ELF-1 (cell line): ENCODE measurements around the gene HMCN2.
"Not testable (repeated sequence)": the region's sequence is repeated elsewhere in the genome, so short reads cannot be mapped to it uniquely, and the experiment has no call there.

Experiments
- DNase-seq: peaks from one replicate; pipeline ENCODE4 v3.0.0-alpha.2; 2016; ENCODE audit warnings: low read depth, low spot score

The HMCN2 gene

GRCh38 chr9:130431536-130432303 lies 166.2 kb downstream of the HMCN2 start:
- DNase-seq = no peak

GRCh38 chr9:130432362-130432761 lies 166.8 kb downstream of the HMCN2 start:
- DNase-seq = no peak

- peak; percentile 55 for DNase-seq
Measured at GRCh38 chr9:130432796-130433167, 167.2 kb downstream of the HMCN2 start.

- DNase-seq = peak; percentile 76
Measured at GRCh38 chr9:130433168-130433946, 167.8 kb downstream of the HMCN2 start.

GRCh38 chr9:130433947-130434262 lies 168.3 kb downstream of the HMCN2 start:
- DNase-seq = no peak

- DNase-seq = not testable (repeated sequence)
Measured at GRCh38 chr9:130434656-130435055, 169.1 kb downstream of the HMCN2 start.

GRCh38 chr9:130437011-130437789 lies 171.6 kb downstream of the HMCN2 start:
- DNase-seq = no peak

GRCh38 chr9:130438382-130438981 lies 172.9 kb downstream of the HMCN2 start:
- DNase-seq = no peak

GRCh38 chr9:130441031-130441430 lies 175.5 kb downstream of the HMCN2 start:
- DNase-seq = no peak

GRCh38 chr9:130442746-130443455 lies 177.3 kb downstream of the HMCN2 start:
- no peak for DNase-seq

GRCh38 chr9:130443456-130443801 lies 177.9 kb downstream of the HMCN2 start:
- DNase-seq = no peak

- DNase-seq = peak; percentile 44
Measured at GRCh38 chr9:130443840-130444492, 178.4 kb downstream of the HMCN2 start.

- peak; percentile 59 for DNase-seq
Measured at GRCh38 chr9:130444565-130445221, 179.1 kb downstream of the HMCN2 start, which contains the start of gene ASS1. ASS1 (plus strand) TSS chr9:130444961; CDS start chr9:130452229, 7,268 bp downstream.

- peak; percentile 46 for DNase-seq
Measured at GRCh38 chr9:130445268-130445983, 179.9 kb downstream of the HMCN2 start.

- peak; percentile 75 for DNase-seq
Measured at GRCh38 chr9:130446101-130446861, 180.7 kb downstream of the HMCN2 start.

GRCh38 chr9:130447193-130447816 lies 181.7 kb downstream of the HMCN2 start:
- DNase-seq = no peak

GRCh38 chr9:130448035-130448624 lies 182.6 kb downstream of the HMCN2 start:
- peak; percentile 70 for DNase-seq
